Measurements from ENCODE around the gene HIC1. TPM values are rescaled to one million over a fixed set of nuclear protein-coding genes. Genes with fewer than 3 reads are reported as not detected.
A peak's percentile ranks its signal among the peaks of the same experiment; 100 is the strongest.

HIC1 gene
- total and polyA plus RNA-seq, 9 of the 15 experiments (the other 6 are each of a cell fraction or from before 2014, with no cell fraction given): 0.01 to 2.5 (median 0.18) TPM

- TF ChIP-seq, protein P1, sequence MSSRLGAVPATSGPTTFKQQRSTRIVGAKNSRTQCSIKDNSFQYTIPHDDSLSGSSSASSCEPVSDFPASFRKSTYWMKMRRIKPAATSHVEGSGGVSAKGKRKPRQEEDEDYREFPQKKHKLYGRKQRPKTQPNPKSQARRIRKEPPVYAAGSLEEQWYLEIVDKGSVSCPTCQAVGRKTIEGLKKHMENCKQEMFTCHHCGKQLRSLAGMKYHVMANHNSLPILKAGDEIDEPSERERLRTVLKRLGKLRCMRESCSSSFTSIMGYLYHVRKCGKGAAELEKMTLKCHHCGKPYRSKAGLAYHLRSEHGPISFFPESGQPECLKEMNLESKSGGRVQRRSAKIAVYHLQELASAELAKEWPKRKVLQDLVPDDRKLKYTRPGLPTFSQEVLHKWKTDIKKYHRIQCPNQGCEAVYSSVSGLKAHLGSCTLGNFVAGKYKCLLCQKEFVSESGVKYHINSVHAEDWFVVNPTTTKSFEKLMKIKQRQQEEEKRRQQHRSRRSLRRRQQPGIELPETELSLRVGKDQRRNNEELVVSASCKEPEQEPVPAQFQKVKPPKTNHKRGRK (tag; IDR thresholded peaks at IDR 0.05): peak; percentile 39; the same call in 1 of the 2 replicates
- TF ChIP-seq ZBTB17 (CRISPR knock-in tag; IDR thresholded peaks at IDR 0.05) (no peak), OTX1 (CRISPR knock-in tag; IDR thresholded peaks at IDR 0.05) (0 out of 2 replicates have a peak, but pooled peaks have one; percentile 21), ARNT (IDR thresholded peaks at IDR 0.05) (0 out of 4 replicates have a peak, but pooled peaks of 1 of the 2 experiments have one; percentile 69), ZC3H4 (CRISPR knock-in tag; IDR thresholded peaks at IDR 0.05; ENCODE audit: borderline replicate concordance) (0 out of 2 replicates have a peak, but pooled peaks have one; percentile 3), MCM3 (IDR thresholded peaks at IDR 0.05) (no peak), SUPT5H (IDR thresholded peaks at IDR 0.05) (peak; percentile 58; the same call in 1 of the 2 replicates)
Observed at GRCh38 chr17:2042390-2042847, 12.5 kb upstream of the HIC1 start (continued).

GRCh38 chr17:2042933-2043332 lies 12.0 kb upstream of the HIC1 start:
- peak overlapping the region; percentile 67 for H3K4me3 ChIP-seq
- CTCF ChIA-PET (ENCODE audit: low intra/inter-chr PET ratio): interaction anchor here (0.6 kb wide), 1 partner anchor 1035 kb away, joined by 3 read pairs; no protein-coding TSS in a partner anchor
- intact Hi-C loops (cut with micrococcal nuclease) (no loop called here), in situ Hi-C loops (cut with MboI) (no loop called here)
- POLR2A ChIA-PET: interaction anchor here (0.7 kb wide), 1 partner anchor 172 kb away, joined by 3 read pairs; no protein-coding TSS in a partner anchor
- H3K27me3 ChIP-seq (ENCODE audit: control insufficient read depth in 2 of 2, insufficient read depth in 2 of 2, low read length in 2 of 2): no peaks in the 10 kb centered on the region
- H3K79me2 ChIP-seq (ENCODE audit: control insufficient read depth, insufficient read depth, low read length): peaks cover 14% of the 10 kb centered on the region
- ATAC-seq (no peak), FAIRE-seq (no peak), DNase-seq (ENCODE audit: extremely low read depth in 1 of 4, low spot score in 3 of 4) (no peak)
- TSS peak; percentile 61 for BruUV-seq (replicated peaks)
- H3K4me1 ChIP-seq (replicated peaks in 1 of 2; ENCODE audit: control insufficient read depth in 2 of 2, insufficient read depth in 2 of 2, low read length in 2 of 2): peaks cover 3 to 20% of the 10 kb centered on the region in 2 experiments; a peak in 4 of 5 replicates
- WGBS (ENCODE audit: insufficient coverage, low coverage, missing lambda C conversion rate): 82% methylated on average over 5 of the region's 5 CpGs
- no peak for TF ChIP-seq ARHGAP35 (IDR thresholded peaks at IDR 0.05; ENCODE audit: partially characterized antibody)
- TF ChIP-seq ZNF586 (CRISPR knock-in tag; conservative IDR thresholded peaks at IDR 0.05): no peak
- 0 out of 6 replicates have a peak, but pooled peaks of 1 of the 3 experiments have one; percentile 3 for TF ChIP-seq CTCF (IDR thresholded peaks at IDR 0.05 in 2 of 3, conservative IDR thresholded peaks at IDR 0.05 in 1 of 3; ENCODE audit: insufficient read depth in 2 of 3, low read depth in 1 of 3, low read length in 3 of 3)
- no peak for TF ChIP-seq POLR2H (tag; IDR thresholded peaks at IDR 0.05; ENCODE audit: low read depth)
- no peak for TF ChIP-seq ZBTB1 (CRISPR knock-in tag; IDR thresholded peaks at IDR 0.05; ENCODE audit: borderline replicate concordance, low read depth)
- TF ChIP-seq SRSF9 (IDR thresholded peaks at IDR 0.05; ENCODE audit: borderline replicate concordance, low read depth, low read length): no peak
- no peak for TF ChIP-seq ELF4 (CRISPR knock-in tag; IDR thresholded peaks at IDR 0.05)
- TF ChIP-seq TBL1XR1 (IDR thresholded peaks at IDR 0.05; ENCODE audit: low read length in 2 of 2): no peak
- TF ChIP-seq BCOR (IDR thresholded peaks at IDR 0.05): no peak
- H3K4me2 ChIP-seq (ENCODE audit: insufficient read depth, low read length): peak overlapping the region; percentile 81
- no peak overlapping the region for H2AFZ ChIP-seq (ENCODE audit: low read depth, low read length)
- no peak overlapping the region for H3K27ac ChIP-seq (ENCODE audit: extremely low read depth, low read depth, low read length)
- peak overlapping the region; percentile 86 to 92 for H3K9ac ChIP-seq (ENCODE audit: insufficient read depth in 1 of 2, low read depth in 2 of 2, low read length in 2 of 2)
- H3K36me3 ChIP-seq (ENCODE audit: control insufficient read depth, insufficient read depth, low read length): peaks cover 23% of the 10 kb centered on the region; the same call in 2 of the 3 replicates
- H3K9me1 ChIP-seq (ENCODE audit: control insufficient read depth, insufficient read depth, low read length): no peaks in the 10 kb centered on the region
- H3K9me3 ChIP-seq (replicated peaks; ENCODE audit: control insufficient read depth, insufficient read depth, low read depth, low read length): no peaks in the 10 kb centered on the region
- no peaks in the 10 kb centered on the region for H4K20me1 ChIP-seq (replicated peaks; ENCODE audit: control insufficient read depth, insufficient read depth, low read length)

Data from K562 (cell line).